NCI-H2081 treated with DMSO at 0.1 percent for 48 hours (cell line): Measurements from ENCODE around the gene IL1RAPL1.

Source experiments
- DNase-seq: peaks from one replicate; lab custom pipeline; 2025; lab: John Stamatoyannopoulos, UW

IL1RAPL1 gene

GRCh38 chrX:29792335-29792734 is 1205.1 kb downstream of the IL1RAPL1 start:
- DNase-seq: no peak

- no peak for DNase-seq
These were observed 1209.9 kb downstream of the IL1RAPL1 start for GRCh38 chrX:29797156-29797555.

GRCh38 chrX:29798469-29798868 is 1211.2 kb downstream of the IL1RAPL1 start:
- DNase-seq: no peak

GRCh38 chrX:29813174-29813573 is 1225.9 kb downstream of the IL1RAPL1 start:
- DNase-seq: no peak

- no peak for DNase-seq
These were observed 1237.1 kb downstream of the IL1RAPL1 start for GRCh38 chrX:29824176-29824906.

GRCh38 chrX:29826742-29827141 is 1239.5 kb downstream of the IL1RAPL1 start:
- DNase-seq: no peak

GRCh38 chrX:29834311-29834710 is 1247.1 kb downstream of the IL1RAPL1 start:
- DNase-seq: no peak

GRCh38 chrX:29834764-29835163 is 1247.5 kb downstream of the IL1RAPL1 start:
- DNase-seq: no peak

GRCh38 chrX:29841750-29842149 is 1254.5 kb downstream of the IL1RAPL1 start:
- DNase-seq: no peak

- DNase-seq: no peak
These were observed 1255.3 kb downstream of the IL1RAPL1 start for GRCh38 chrX:29842552-29842951.

- no peak for DNase-seq
These were observed 1264.8 kb downstream of the IL1RAPL1 start for GRCh38 chrX:29851857-29852605.

GRCh38 chrX:29852767-29853166 is 1265.5 kb downstream of the IL1RAPL1 start:
- no peak for DNase-seq

- no peak for DNase-seq
These were observed 1271.5 kb downstream of the IL1RAPL1 start for GRCh38 chrX:29858714-29859113.

- DNase-seq: no peak
These were observed 1275.0 kb downstream of the IL1RAPL1 start for GRCh38 chrX:29862126-29862677.

GRCh38 chrX:29867971-29868370 is 1280.7 kb downstream of the IL1RAPL1 start:
- DNase-seq: no peak

GRCh38 chrX:29869837-29870236 is 1282.6 kb downstream of the IL1RAPL1 start:
- no peak for DNase-seq

- DNase-seq: no peak
These were observed 1283.4 kb downstream of the IL1RAPL1 start for GRCh38 chrX:29870608-29871007.

- DNase-seq: no peak
These were observed 1285.6 kb downstream of the IL1RAPL1 start for GRCh38 chrX:29872831-29873230.

GRCh38 chrX:29876733-29877132 is 1289.5 kb downstream of the IL1RAPL1 start:
- DNase-seq: no peak

- DNase-seq: no peak
These were observed 1293.7 kb downstream of the IL1RAPL1 start for GRCh38 chrX:29880977-29881376.

GRCh38 chrX:29890004-29890403 is 1302.8 kb downstream of the IL1RAPL1 start:
- no peak for DNase-seq

- no peak for DNase-seq
These were observed 1303.5 kb downstream of the IL1RAPL1 start for GRCh38 chrX:29890646-29891200.

- no peak for DNase-seq
These were observed 1314.8 kb downstream of the IL1RAPL1 start for GRCh38 chrX:29902004-29902403.
